M059J (cell line): Measurements from ENCODE around the gene FAM83G. TPM values are rescaled to one million over a fixed set of nuclear protein-coding genes. Genes with fewer than 3 reads are reported as not detected.

Experiments used
- DNase-seq: peaks from one replicate; pipeline ENCODE4 v3.0.0-alpha.2; 2012; ENCODE audit warnings: low read depth
- total RNA-seq: library from RNA; depleted of rRNA; stranded (reverse); fragments of >200 nt; shearing (Covaris generic); gene quantifications from 2 replicates; pipeline ENCODE4 v1.2.3, GENCODE V29; 2014; rRNA removed

The FAM83G gene
- total RNA-seq, 1 experiment from 2014 or later, result 15.0 TPM

GRCh38 chr17:18920911-18921441, 83.6 kb downstream of the FAM83G start:
- DNase-seq, result peak; percentile 80

GRCh38 chr17:18919963-18920362, 84.6 kb downstream of the FAM83G start:
- DNase-seq, result no peak

Other genes starting within 250 kb of the FAM83G start
- 58.0 and 58.7 TPM in 2 replicates for gene TVP23B, start 223.6 kb downstream of the FAM83G start, total RNA-seq
- gene PRPSAP2, start 146.6 kb downstream of the FAM83G start, total RNA-seq, result 36.6 and 50.3 TPM in 2 replicates
- gene SLC5A10, start 52.6 kb downstream of the FAM83G start, total RNA-seq, result 0.27 TPM in 1 of 2 replicates, not detected in the other
- gene GRAP, start 42.2 kb upstream of the FAM83G start, total RNA-seq, result 0.07 and 0.59 TPM in 2 replicates
- gene GRAPL, start 122.8 kb upstream of the FAM83G start, total RNA-seq, result not detected in 2 replicates
- gene EPN2, start 232.6 kb upstream of the FAM83G start, total RNA-seq, result 19.1 and 34.0 TPM in 2 replicates